ENCODE data around the gene RHOV. TPM values are rescaled to one million over a fixed set of nuclear protein-coding genes. Genes with fewer than 3 reads are reported as not detected.

Gene RHOV
- total and polyA plus RNA-seq, 4 experiments from 2014 or later: not detected

DNA sequence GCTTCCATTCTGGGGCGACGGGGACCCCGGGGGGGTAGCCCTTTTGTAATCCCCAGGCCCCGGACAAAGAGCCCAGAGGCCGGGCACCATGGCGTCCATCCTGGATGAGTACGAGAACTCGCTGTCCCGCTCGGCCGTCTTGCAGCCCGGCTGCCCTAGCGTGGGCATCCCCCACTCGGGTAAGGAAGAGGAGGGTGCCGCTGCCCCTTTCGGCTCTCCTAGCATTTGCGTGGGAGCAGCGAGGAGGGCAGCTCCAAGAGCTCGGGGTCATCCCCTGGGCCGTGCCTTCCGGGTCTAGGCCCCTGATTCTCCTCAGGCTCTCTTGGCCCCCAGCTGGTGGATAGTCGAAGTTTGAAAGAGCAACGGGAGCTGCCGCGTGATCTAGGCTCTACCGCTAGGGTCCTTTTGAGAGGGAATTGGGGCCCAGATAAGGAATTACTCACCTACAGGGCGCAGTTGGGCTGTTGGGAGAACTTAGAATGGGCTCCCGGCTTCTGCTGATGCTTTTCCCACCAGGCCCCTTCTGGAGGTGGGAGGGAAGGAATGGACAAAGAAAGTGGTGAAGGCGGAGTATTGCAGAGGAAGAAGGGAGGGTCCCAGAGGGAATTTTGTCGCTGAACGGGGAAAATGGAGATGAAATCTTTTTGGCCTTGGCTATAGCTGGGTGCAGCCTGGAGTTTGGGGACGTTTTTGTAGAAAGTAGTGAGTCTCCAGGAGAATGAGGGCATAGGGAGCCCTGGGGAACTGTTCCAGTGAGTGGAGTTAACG is 20.8 kb upstream of the RHOV start:
- peak overlapping the region; percentile 86 for H3K27ac ChIP-seq (ENCODE audit: low read depth, low read length)
- Mint-ChIP-seq H3K36me3 (peaks cover 12 to 32% of the 10 kb centered on the region in 2 donors), H3K27me3 (no peaks in the 10 kb centered on the region), H3K9me3 (no peaks in the 10 kb centered on the region), H3K4me3 (peak overlapping the region; percentile 95 to 100 (median 99)), H3K27ac (peak overlapping the region; percentile 95 to 99 (median 99)), H3K4me1 (peaks cover 24 to 52% (median 36%) of the 10 kb centered on the region in 4 donors)
- H3K4me1 ChIP-seq (ENCODE audit: insufficient read depth, low read length): peaks cover 21% of the 10 kb centered on the region
- peak overlapping the region; percentile 53 to 86 for H3K4me3 ChIP-seq (ENCODE audit: low read length in 2 of 2)
- intact Hi-C loops (cut with micrococcal nuclease): loop anchor here (1.0 to 10.0 kb wide), 11 partner anchors 9 to 378 kb away; partner anchors contain the start of genes CCDC32, CHP1, DNAJC17 and INO80
- DNase-seq: peak; percentile 55 to 79 (median 59)
- ChIA-PET CTCF (ENCODE audit: partially characterized antibody) (interaction anchor here (0.6 to 6.3 kb wide), 27 partner anchors 10 to 718 kb away, joined by 3 to 245 read pairs (median 5); partner anchors contain the start of genes CCDC32, CHP1, KNL1 and RAD51), POLR2A (ENCODE audit: partially characterized antibody) (interaction anchor here (0.8 to 3.0 kb wide), 19 partner anchors 8 to 438 kb away, joined by 3 to 38 read pairs (median 5); partner anchors contain the start of genes CHAC1, CHP1, DNAJC17 and EXD1)
- H3K27me3 ChIP-seq (ENCODE audit: insufficient read depth, low read length): no peaks in the 10 kb centered on the region
- no peaks in the 10 kb centered on the region for H3K9me3 ChIP-seq (ENCODE audit: control insufficient read depth in 1 of 2, low read length in 2 of 2)
- H3K36me3 ChIP-seq (ENCODE audit: insufficient read depth, low read length): peaks cover 14% of the 10 kb centered on the region

DNA sequence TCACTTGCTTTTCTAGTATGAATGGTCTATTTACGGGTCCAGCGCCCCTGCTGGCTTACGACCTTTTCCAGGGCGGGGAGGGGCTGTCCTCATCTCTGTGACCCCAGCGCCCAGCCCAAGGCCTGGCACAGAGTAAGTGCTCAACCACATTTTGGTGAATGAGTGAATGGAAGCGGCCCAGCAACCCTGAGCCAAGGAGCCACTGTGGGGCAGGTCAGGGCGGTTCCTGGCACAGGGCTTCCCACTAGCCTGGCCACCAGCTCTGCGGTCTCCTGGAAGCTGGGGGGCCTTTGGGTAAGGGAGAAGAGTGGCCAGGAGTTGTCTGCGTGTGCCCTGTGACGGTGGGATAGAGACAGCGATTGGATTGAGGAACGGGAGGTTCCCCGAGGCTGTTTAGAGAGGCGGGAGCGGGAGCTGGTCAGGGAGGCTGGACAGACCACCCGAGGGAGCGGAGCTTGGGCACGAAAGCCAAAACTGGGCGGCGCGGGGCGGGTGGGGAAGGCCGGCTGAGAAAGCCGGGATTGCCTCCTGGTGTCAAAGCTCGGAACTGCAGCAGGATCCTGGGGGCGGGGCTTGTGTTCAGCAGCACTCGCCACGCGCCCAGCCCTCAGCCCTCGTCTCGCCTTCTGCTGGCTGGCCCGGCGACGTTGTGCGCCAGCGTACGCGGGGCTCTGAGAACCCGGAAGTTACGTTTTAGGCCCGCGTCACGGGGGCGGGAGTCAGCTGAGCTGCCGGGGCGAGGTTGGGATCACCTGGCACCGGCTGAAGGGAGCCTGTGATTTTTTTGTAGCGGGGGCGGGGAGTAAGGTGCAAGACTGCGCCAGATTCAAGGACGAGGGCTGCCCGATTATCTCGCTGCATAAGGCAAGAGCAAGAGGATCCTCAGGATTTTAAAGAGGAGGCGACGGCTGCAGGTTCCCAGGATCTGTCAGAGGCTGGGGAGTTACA is 20.0 kb upstream of the RHOV start, which contains the start of gene VPS18:
Gene VPS18 (plus strand): TSS at position 718 of the 948 bp plus-strand sequence. CDS start 319 bp downstream, outside the sequence.
- Mint-ChIP-seq H3K27me3 (no peaks in the 10 kb centered on the region), H3K4me1 (peaks cover 24 to 52% (median 36%) of the 10 kb centered on the region in 4 donors), H3K36me3 (peaks cover 12 to 27% of the 10 kb centered on the region in 2 donors), H3K9me3 (no peaks in the 10 kb centered on the region), H3K4me3 (peak within 1 kb of the TSS; percentile 95 to 100 (median 99)), H3K27ac (peak within 1 kb of the TSS; percentile 95 to 99 (median 99))
- H3K4me3 ChIP-seq (ENCODE audit: low read length in 2 of 2): peak within 1 kb of the TSS; percentile 53 to 86
- H3K27me3 ChIP-seq (ENCODE audit: insufficient read depth, low read length): no peaks in the 10 kb centered on the region
- intact Hi-C loops (cut with micrococcal nuclease): loop anchor here (1.0 to 10.0 kb wide), 11 partner anchors 10 to 377 kb away; partner anchors contain the start of genes CCDC32, CHP1, DNAJC17 and INO80
- H3K27ac ChIP-seq (ENCODE audit: low read depth, low read length): peak within 1 kb of the TSS; percentile 86
- H3K36me3 ChIP-seq (ENCODE audit: insufficient read depth, low read length): peaks cover 5% of the 10 kb centered on the region
- H3K9me3 ChIP-seq (ENCODE audit: control insufficient read depth in 1 of 2, low read length in 2 of 2): no peaks in the 10 kb centered on the region
- peaks cover 21% of the 10 kb centered on the region for H3K4me1 ChIP-seq (ENCODE audit: insufficient read depth, low read length)
- CTCF ChIA-PET (ENCODE audit: partially characterized antibody): interaction anchor here (0.6 to 6.3 kb wide), 29 partner anchors 11 to 718 kb away, joined by 3 to 245 read pairs (median 4); partner anchors contain the start of genes CCDC32, CHP1, KNL1 and RAD51
- POLR2A ChIA-PET (ENCODE audit: partially characterized antibody): interaction anchor here (0.7 to 3.0 kb wide), 19 partner anchors 9 to 439 kb away, joined by 3 to 38 read pairs (median 5); partner anchors contain the start of genes CHAC1, CHP1, DNAJC17 and EXD1
- peak; percentile 97 to 98 (median 98) for DNase-seq

DNA sequence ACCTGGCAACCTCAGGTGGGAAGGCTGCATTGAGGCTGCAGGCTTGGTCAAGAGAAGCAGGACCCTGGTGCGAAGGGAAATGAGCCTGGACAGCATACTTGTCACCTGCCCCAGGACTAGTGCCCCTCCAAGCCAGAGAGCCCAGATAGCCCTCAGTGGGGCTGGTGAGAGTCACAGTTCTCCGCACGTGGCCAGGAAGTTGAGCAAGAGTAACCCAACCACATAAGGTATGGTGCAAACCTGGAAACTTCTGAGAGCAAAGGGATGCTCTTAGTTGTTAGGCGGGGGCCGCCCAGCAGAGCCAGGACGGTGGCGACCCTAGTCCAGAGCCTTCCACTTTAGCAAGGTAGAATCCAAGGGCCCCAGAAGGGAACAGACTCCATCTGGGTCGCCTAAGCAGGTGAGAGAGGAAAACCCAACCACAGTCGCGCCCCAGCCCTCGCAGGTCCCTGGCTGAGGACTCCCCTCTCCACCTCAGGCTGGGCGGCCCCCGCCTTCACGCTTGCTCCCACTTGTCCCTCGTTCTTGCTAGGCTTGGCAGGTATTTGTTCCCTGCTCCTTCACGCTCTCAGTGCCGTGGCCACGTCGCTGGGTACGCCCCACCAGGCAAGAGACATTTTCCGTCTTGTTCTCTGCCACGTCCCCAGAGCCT is 19.1 kb upstream of the RHOV start:
- Mint-ChIP-seq H3K27me3 (no peaks in the 10 kb centered on the region), H3K4me1 (peaks cover 23 to 52% (median 34%) of the 10 kb centered on the region in 4 donors), H3K27ac (peak overlapping the region in 3 of 7 donors; percentile 37 to 98 (median 42)), H3K4me3 (peak overlapping the region in 6 of 8 donors; percentile 33 to 99 (median 99)), H3K9me3 (no peaks in the 10 kb centered on the region), H3K36me3 (peaks cover 7 to 20% of the 10 kb centered on the region in 2 donors)
- ChIA-PET CTCF (ENCODE audit: partially characterized antibody) (interaction anchor here (0.6 to 6.3 kb wide), 16 partner anchors 11 to 303 kb away, joined by 3 to 245 read pairs (median 8); partner anchors contain the start of genes RAD51, RHOV and SPINT1), POLR2A (ENCODE audit: partially characterized antibody) (interaction anchor here (1.0 to 3.0 kb wide), 5 partner anchors 14 to 129 kb away, joined by 3 to 38 read pairs (median 9); partner anchors contain the start of genes GCHFR and RHOV)
- no peaks in the 10 kb centered on the region for H3K27me3 ChIP-seq (ENCODE audit: insufficient read depth, low read length)
- intact Hi-C loops (cut with micrococcal nuclease): loop anchor here (5.0 to 10.0 kb wide), 4 partner anchors 216 to 376 kb away; partner anchors contain the start of genes CCDC32, INO80 and RPUSD2
- no peak for DNase-seq
- H3K27ac ChIP-seq (ENCODE audit: low read depth, low read length): no peak overlapping the region
- peaks cover 21% of the 10 kb centered on the region for H3K4me1 ChIP-seq (ENCODE audit: insufficient read depth, low read length)
- no peak overlapping the region for H3K4me3 ChIP-seq (ENCODE audit: low read length in 2 of 2)
- no peaks in the 10 kb centered on the region for H3K36me3 ChIP-seq (ENCODE audit: insufficient read depth, low read length)
- H3K9me3 ChIP-seq (ENCODE audit: control insufficient read depth in 1 of 2, low read length in 2 of 2): no peaks in the 10 kb centered on the region

DNA sequence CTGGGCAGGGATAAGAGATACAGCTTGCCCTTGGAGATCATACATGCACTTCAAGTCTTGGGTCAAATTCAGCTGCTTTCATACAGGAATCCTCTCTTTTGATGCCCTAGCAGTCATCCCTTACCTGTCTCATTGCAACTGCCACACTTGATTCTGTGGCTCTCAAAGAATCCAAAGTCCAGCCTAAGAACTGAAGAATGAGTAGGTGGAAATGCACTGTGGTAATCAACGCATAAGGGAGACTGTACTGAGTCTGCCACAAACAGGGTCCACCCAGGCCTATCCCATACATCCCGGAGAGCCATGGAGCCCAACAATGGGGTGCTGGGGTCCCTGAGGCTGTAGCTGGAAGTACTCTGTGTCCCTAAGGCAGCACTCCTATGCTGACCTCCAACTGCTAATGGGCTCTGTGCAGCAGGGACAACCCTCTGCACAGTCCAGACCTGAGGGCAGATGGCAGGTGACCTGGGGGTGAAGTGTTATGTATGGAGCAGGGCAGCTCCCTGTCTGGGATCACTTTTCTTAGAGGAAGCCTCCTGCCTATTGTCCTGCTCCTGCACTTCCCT is 18.5 kb upstream of the RHOV start:
- peak overlapping the region in 4 of 8 donors; percentile 21 to 65 (median 36) for H3K4me3 Mint-ChIP-seq
- no peaks in the 10 kb centered on the region for H3K36me3 ChIP-seq (ENCODE audit: insufficient read depth, low read length)
- POLR2A ChIA-PET (ENCODE audit: partially characterized antibody): interaction anchor here (1.2 to 1.5 kb wide), 3 partner anchors 29 to 224 kb away, joined by 3 to 7 read pairs (median 3); no protein-coding TSS in a partner anchor

DNA sequence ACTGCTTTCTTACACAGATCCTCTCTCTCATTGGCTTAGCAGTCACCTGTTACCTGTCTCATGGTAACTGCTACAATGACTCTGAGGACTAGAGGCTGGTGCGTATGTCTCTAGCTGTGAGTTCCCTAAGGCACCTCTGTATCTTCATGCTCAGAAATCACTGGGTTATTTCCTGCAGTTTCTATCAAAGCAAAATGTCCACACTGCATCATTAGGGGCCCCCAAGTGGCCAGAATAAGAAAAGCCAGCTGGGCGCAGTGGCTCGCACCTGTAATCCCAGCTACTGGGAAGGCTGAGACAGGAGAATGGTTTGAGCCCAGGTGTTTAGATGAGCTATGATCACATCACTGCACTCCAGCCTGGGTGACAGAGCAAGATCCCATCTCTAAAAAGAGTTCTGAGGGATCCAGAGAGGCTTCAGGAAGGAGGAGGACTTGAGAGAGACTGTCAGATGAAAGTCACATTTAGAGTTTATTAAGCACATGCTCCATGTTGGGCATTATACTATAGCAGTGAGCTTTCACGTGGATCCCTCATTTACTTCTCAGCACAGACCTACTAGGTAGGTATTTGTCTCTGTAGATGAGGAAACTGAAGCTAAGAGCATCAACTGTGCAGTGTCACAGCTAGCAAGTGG is 17.9 kb upstream of the RHOV start:
- Mint-ChIP-seq H3K27ac (peak overlapping the region in 4 of 7 donors; percentile 12 to 57 (median 40)), H3K4me1 (peaks cover 22 to 46% (median 32%) of the 10 kb centered on the region in 4 donors), H3K36me3 (peaks cover 0 to 13% of the 10 kb centered on the region in 2 donors), H3K27me3 (no peaks in the 10 kb centered on the region), H3K9me3 (no peaks in the 10 kb centered on the region), H3K4me3 (peak overlapping the region in 2 of 8 donors; percentile 20 to 49)
- ChIA-PET POLR2A (ENCODE audit: partially characterized antibody) (interaction anchor here (0.6 to 1.5 kb wide), 5 partner anchors 28 to 225 kb away, joined by 3 to 7 read pairs (median 3); no protein-coding TSS in a partner anchor), CTCF (ENCODE audit: partially characterized antibody) (interaction anchor here (0.6 to 6.1 kb wide), 18 partner anchors 9 to 294 kb away, joined by 3 to 200 read pairs (median 4); partner anchors contain the start of gene RHOV)
- no peak overlapping the region for H3K4me3 ChIP-seq (ENCODE audit: low read length in 2 of 2)
- no peaks in the 10 kb centered on the region for H3K27me3 ChIP-seq (ENCODE audit: insufficient read depth, low read length)
- H3K27ac ChIP-seq (ENCODE audit: low read depth, low read length): no peak overlapping the region
- intact Hi-C loops (cut with micrococcal nuclease): loop anchor here (5.0 to 10.0 kb wide), 4 partner anchors 215 to 375 kb away; partner anchors contain the start of genes CCDC32, INO80 and RPUSD2
- H3K9me3 ChIP-seq (ENCODE audit: control insufficient read depth in 1 of 2, low read length in 2 of 2): no peaks in the 10 kb centered on the region
- H3K36me3 ChIP-seq (ENCODE audit: insufficient read depth, low read length): no peaks in the 10 kb centered on the region
- peaks cover 21% of the 10 kb centered on the region for H3K4me1 ChIP-seq (ENCODE audit: insufficient read depth, low read length)
- DNase-seq: peak in 3 of 5 donors; percentile 16 to 34 (median 19)

More for the DNA sequence above, 18.5 kb upstream of the RHOV start:
- Histone ChIP-seq H3K27ac (ENCODE audit: low read depth, low read length) (no peak overlapping the region), H3K4me3 (ENCODE audit: low read length in 2 of 2) (no peak overlapping the region), H3K27me3 (ENCODE audit: insufficient read depth, low read length) (no peaks in the 10 kb centered on the region), H3K4me1 (ENCODE audit: insufficient read depth, low read length) (peaks cover 21% of the 10 kb centered on the region), H3K9me3 (ENCODE audit: control insufficient read depth in 1 of 2, low read length in 2 of 2) (no peaks in the 10 kb centered on the region)
- Mint-ChIP-seq H3K27ac (peak overlapping the region in 6 of 7 donors; percentile 10 to 98 (median 42)), H3K9me3 (no peaks in the 10 kb centered on the region), H3K27me3 (no peaks in the 10 kb centered on the region), H3K36me3 (peaks cover 4 to 18% of the 10 kb centered on the region in 2 donors), H3K4me1 (peaks cover 22 to 50% (median 33%) of the 10 kb centered on the region in 4 donors)
- CTCF ChIA-PET (ENCODE audit: partially characterized antibody): interaction anchor here (0.6 to 6.1 kb wide), 18 partner anchors 8 to 293 kb away, joined by 3 to 200 read pairs (median 4); partner anchors contain the start of gene RHOV
- no peak for DNase-seq
- intact Hi-C loops (cut with micrococcal nuclease): loop anchor here (5.0 to 10.0 kb wide), 4 partner anchors 215 to 375 kb away; partner anchors contain the start of genes CCDC32, INO80 and RPUSD2
